ENCODE measurements around the gene AK8.

GRCh38 chr9:132881826-132882225 lies 3.7 kb upstream of the AK8 start:
- TF ChIP-seq CTCF (IDR thresholded peaks at IDR 0.05) (no peak), POLR2A (IDR thresholded peaks at IDR 0.05) (no peak)
